Astrocyte of the spinal cord (primary cell): ENCODE measurements around the gene POLR2J.
A peak's percentile ranks its signal among the peaks of the same experiment; 100 is the strongest.

Experiments
- DNase-seq: peaks from one replicate; pipeline ENCODE4 v3.0.0; 2011; ENCODE audit warnings: low read depth, low spot score
- H3K4me3 ChIP-seq: 2 replicates; pipeline ENCODE4 v1.5.1; 2011; ENCODE audit warnings: low read depth, mild to moderate bottlenecking, low read length, moderate library complexity
- in situ Hi-C: cut with HindIII; loops from 2 replicates; pipeline ENCODE4 v1.10.0; 2017; ENCODE audit warnings: low sequenced_read_pairs
- TF ChIP-seq, protein P1 (sequence below): IDR thresholded peaks from 2 replicates; pipeline ENCODE4 v1.5.1; 2012; ENCODE audit warnings: low read depth, mild to moderate bottlenecking, low read length, inconsistent platforms

Gene POLR2J

DNA sequence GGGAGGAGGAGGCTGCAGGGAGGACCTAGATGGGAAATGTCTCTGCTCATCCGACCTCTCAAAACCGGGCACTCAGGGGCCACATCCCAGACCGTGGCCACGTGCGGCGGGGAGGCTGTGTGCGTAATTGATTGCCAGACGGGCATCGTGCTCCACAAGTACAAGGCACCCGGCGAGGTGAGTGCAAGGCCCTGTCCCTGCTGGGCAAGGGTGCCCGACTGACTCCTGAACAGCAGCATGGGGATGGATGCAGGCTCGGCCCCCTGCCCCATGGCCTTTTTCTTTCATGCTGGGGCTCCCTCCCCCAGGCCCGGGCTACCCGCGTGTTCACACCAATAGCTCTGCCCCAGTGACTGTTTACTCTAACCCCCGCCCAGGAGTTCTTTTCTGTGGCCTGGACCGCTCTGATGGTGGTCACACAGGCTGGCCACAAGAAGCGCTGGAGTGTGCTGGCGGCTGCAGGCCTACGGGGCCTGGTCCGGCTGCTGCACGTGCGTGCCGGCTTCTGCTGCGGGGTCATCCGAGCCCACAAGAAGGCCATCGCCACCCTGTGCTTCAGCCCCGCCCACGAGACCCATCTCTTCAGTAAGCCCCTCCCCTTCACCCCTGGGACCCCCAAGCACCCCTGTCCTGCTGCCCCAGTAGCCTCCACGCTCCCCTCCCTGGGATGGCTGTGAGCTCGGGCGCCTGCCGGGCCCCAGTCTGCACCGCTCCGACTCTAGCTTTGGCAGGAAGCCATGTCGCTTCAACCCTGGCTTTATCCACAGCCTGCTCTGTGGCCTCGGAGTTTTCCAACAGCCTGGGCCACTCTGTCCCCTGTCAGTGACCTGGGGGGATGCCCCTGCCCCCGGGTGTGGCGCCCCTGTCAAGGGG lies 10.0 kb downstream of the POLR2J start:
- in situ Hi-C loops = no loop called here
- no peak overlapping the region for H3K4me3 ChIP-seq
- TF ChIP-seq, protein P1, sequence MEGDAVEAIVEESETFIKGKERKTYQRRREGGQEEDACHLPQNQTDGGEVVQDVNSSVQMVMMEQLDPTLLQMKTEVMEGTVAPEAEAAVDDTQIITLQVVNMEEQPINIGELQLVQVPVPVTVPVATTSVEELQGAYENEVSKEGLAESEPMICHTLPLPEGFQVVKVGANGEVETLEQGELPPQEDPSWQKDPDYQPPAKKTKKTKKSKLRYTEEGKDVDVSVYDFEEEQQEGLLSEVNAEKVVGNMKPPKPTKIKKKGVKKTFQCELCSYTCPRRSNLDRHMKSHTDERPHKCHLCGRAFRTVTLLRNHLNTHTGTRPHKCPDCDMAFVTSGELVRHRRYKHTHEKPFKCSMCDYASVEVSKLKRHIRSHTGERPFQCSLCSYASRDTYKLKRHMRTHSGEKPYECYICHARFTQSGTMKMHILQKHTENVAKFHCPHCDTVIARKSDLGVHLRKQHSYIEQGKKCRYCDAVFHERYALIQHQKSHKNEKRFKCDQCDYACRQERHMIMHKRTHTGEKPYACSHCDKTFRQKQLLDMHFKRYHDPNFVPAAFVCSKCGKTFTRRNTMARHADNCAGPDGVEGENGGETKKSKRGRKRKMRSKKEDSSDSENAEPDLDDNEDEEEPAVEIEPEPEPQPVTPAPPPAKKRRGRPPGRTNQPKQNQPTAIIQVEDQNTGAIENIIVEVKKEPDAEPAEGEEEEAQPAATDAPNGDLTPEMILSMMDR = no peak
- DNase-seq = no peak

DNA sequence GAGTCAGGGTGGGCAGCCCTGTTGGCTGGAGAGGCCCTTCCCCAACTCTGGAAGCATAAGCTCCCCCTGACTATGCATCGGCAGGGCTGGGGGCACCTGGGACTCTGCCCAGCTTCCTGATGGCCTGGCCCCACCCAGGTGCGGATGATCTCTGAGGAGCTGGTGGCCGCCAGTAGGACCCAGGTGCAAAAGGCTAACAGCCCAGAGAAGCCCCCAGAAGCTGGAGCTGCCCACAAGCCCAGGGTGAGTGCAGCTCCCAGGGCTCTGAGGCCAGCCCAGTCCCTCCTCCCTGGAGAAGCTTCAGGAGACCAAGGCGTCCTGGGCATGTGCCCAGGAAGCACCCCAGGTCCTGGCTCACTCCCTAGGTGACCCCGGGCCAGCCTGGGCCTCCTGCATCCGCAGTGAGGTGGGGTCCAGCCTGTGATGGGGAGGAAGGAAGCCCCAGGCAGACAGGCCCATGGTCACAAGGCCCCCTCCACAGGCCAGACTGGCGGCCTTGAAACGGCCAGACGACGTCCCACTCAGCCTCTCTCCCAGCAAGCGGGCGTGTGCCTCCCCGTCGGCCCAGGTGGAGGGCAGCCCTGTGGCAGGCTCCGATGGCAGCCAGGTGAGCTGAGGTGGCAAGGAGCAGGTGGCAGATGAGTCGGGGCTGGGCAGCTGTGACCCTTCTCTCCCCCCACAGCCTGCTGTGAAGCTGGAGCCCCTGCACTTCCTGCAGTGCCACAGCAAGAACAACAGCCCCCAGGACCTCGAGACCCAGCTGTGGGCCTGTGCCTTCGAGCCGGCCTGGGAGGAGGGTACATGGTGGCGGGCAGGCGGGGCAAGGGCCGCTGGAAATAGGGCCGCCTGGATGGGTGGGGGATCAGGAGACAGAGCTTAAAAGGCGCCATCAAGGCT lies 10.9 kb downstream of the POLR2J start:
- TF ChIP-seq, protein P1 = no peak
- in situ Hi-C loops = no loop called here
- DNase-seq = no peak
- H3K4me3 ChIP-seq = no peak overlapping the region

DNA sequence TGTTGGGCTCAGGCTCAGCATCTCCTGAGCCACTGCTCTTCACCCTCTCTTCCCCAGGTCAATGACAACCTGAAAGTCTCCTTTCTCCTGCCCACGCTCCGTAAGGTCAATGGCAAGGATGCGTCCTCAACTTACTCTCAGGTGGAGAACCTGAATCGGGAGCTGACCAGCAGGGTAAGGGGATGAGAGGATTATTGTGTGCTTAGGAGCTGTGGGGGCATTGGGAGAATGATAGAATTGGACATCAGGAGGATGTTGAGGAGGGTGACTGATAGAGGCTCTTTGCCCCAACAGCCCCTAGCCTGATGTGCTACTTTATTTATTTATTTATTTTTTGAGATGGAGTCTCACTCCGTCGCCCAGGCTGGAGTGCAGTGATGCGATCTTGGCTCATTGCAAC lies 12.6 kb downstream of the POLR2J start:
- peak overlapping the region; percentile 99 for H3K4me3 ChIP-seq
- DNase-seq = no peak
- TF ChIP-seq, protein P1 = no peak
- in situ Hi-C loops = no loop called here

DNA sequence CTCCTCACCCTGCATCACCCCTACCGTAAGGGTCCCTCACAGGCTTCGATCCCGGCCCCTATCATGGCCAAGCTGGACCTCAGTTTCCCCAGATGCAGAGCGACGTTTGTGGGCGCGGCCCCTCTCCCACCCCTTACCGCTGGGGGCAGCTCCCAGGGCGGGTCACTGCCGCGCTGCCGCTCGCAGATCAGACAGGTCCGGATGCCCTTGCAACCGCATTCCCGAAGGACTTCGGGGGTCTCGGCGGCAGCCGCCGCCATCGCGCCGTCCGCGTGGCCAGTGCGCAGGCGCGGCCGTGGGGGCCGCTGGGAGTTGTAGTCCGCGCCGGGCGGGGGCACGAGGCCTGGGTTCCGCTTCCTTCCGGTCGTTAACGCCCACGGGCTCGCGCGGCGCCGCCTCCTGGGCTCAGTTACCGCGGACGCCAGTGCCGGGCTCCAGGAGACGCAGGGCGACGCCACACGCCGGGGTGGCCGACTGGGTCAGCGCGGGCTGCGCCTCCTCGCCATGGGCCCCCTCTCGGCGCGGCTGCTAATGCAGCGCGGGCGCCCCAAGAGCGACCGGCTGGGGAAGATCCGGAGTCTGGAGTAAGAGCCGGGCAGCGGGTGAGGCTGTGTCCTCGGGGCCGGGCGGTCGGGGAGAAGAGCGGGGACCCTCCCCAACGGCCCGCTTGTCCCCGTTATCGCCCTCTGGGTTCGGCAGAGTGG lies 14.0 kb downstream of the POLR2J start, which contains the start of the genes ALKBH4 and LRWD1:
TSS of gene ALKBH4 (minus strand) at position 287 of the 704 bp plus-strand sequence. CDS start at position 260, 27 bp downstream.
TSS of gene LRWD1 (plus strand) at position 408 of the 704 bp plus-strand sequence. CDS start at position 505, 97 bp downstream.
- peak; percentile 90 for DNase-seq
- in situ Hi-C loops = no loop called here
- H3K4me3 ChIP-seq = peak within 1 kb of the TSS; percentile 99
- TF ChIP-seq, protein P1 = peak; percentile 9

DNA sequence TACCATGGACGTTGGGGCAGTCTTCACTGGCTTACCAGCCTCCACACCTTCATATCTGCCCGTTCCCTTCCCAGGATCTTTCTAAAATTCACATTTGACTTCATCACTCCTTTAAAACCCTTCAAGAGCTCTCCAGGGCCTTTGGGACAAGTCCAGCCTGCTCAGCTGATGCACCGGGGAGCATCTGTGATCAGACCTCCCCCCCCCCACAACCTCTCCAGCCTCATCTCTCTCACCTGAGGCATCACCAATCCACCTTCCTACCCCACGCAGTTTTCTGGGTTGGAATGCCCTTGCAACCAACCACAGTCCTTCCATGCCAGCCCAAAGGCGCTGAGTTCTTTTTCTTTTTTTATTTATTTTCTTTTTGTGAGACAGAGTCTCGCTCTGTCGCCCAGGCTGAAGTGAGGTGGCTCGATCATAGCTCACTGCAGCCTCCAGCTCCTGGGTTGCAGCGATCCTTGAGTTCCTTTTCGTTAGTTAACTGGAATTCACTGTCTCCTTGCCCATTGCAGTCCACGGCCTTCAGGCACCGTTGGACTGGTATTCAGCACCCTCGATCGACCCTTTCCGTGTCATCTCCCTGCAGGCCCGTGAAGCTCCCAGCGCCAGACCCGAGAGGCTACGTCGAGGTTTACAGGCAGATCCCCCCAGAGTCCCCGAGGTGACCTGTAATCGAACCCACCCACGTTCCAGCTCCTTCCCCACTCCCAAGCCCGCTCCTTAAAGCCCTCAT lies 14.7 kb downstream of the POLR2J start:
- in situ Hi-C loops = no loop called here
- no peak for DNase-seq
- peak overlapping the region; percentile 99 for H3K4me3 ChIP-seq
- TF ChIP-seq, protein P1 = no peak
